ENCODE measurements around the gene ZNF618. TPM values are rescaled to one million over a fixed set of nuclear protein-coding genes. Genes with fewer than 3 reads are reported as not detected.

ZNF618 gene
- total and polyA plus RNA-seq, 2 experiments from 2014 or later = 20.0 to 26.0 TPM

DNA sequence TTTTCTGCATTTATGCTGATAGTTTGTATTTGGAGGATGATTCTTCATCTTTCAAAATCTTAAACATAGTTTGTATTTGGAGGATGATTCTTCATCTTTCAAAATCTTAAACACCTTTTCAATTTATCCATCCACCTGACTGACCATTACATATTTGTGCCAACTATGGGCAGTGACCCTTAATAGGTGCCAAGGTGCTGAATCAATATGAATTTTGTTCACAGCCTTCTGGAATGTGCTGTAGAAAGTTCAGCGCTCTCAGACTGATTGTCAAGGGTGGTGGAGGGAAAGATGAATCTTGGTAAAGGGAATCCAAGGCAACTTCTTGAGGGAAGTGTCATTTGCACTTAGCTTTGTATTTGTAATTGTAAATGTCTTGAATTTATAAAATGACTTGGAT, 18.1 kb downstream of the ZNF618 start:
- TF ChIP-seq, protein P1, sequence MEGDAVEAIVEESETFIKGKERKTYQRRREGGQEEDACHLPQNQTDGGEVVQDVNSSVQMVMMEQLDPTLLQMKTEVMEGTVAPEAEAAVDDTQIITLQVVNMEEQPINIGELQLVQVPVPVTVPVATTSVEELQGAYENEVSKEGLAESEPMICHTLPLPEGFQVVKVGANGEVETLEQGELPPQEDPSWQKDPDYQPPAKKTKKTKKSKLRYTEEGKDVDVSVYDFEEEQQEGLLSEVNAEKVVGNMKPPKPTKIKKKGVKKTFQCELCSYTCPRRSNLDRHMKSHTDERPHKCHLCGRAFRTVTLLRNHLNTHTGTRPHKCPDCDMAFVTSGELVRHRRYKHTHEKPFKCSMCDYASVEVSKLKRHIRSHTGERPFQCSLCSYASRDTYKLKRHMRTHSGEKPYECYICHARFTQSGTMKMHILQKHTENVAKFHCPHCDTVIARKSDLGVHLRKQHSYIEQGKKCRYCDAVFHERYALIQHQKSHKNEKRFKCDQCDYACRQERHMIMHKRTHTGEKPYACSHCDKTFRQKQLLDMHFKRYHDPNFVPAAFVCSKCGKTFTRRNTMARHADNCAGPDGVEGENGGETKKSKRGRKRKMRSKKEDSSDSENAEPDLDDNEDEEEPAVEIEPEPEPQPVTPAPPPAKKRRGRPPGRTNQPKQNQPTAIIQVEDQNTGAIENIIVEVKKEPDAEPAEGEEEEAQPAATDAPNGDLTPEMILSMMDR (IDR thresholded peaks at IDR 0.05; ENCODE audit: low read depth, low read length) = no peak
- Histone ChIP-seq H3K9me3 (ENCODE audit: low read depth) (no peaks in the 10 kb centered on the region), H3K36me3 (no peaks in the 10 kb centered on the region), H3K27ac (no peak overlapping the region), H3K4me1 (ENCODE audit: low read depth) (no peaks in the 10 kb centered on the region), H3K4me3 (no peak overlapping the region), H3K27me3 (no peaks in the 10 kb centered on the region)
- no peak for DNase-seq (ENCODE audit: low read depth in 1 of 2, low spot score in 1 of 2)

DNA sequence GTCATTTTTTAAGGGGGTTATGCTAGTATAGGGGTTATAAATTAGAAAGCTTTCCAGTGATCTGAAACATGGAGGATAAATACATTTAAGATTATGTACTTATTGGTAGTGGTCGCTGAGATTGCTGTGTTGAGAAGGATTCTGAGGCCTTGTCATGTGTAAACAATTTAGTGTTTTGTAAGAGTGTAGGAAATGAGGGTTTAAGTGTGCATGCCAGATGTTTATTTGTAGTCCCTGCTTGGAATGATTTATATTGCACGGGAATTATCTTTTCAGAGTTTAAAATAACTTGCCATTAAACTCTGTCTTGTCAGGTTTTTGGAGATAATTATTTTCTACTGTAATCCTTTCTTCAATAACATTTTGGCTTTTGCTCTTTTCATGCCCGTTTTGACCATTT, 19.4 kb downstream of the ZNF618 start:
- peak in 1 of 2 donors; percentile 21 for DNase-seq (ENCODE audit: low read depth in 1 of 2, low spot score in 1 of 2)
- Histone ChIP-seq H3K4me3 (no peak overlapping the region), H3K4me1 (ENCODE audit: low read depth) (no peaks in the 10 kb centered on the region), H3K27ac (no peak overlapping the region), H3K27me3 (no peaks in the 10 kb centered on the region), H3K36me3 (no peaks in the 10 kb centered on the region), H3K9me3 (ENCODE audit: low read depth) (no peaks in the 10 kb centered on the region)
- TF ChIP-seq, protein P1 (IDR thresholded peaks at IDR 0.05; ENCODE audit: low read depth, low read length) = no peak

DNA sequence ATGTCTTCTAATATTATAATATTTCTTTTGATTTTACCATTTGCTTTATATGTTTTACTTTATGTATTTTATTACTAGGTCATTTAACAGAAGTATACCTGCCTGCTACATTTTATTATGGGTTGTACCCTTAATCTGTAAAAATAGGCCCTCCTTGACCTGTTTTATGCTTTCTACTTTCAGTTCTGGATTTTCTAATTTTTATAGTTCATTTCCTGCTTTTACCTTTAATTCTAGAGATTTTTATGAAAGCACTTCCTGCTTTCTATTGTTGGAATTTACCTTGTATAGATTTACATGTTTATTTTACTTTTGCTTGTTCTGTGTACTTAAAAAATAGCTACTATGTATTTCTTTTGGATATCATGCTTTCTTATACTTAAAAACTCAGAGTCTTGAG, 20.6 kb downstream of the ZNF618 start:
- no peak for DNase-seq (ENCODE audit: low read depth in 1 of 2, low spot score in 1 of 2)
- Histone ChIP-seq H3K27ac (no peak overlapping the region), H3K9me3 (ENCODE audit: low read depth) (no peaks in the 10 kb centered on the region), H3K4me1 (ENCODE audit: low read depth) (no peaks in the 10 kb centered on the region), H3K36me3 (no peaks in the 10 kb centered on the region), H3K4me3 (no peak overlapping the region), H3K27me3 (no peaks in the 10 kb centered on the region)
- TF ChIP-seq, protein P1 (IDR thresholded peaks at IDR 0.05; ENCODE audit: low read depth, low read length) = no peak

DNA sequence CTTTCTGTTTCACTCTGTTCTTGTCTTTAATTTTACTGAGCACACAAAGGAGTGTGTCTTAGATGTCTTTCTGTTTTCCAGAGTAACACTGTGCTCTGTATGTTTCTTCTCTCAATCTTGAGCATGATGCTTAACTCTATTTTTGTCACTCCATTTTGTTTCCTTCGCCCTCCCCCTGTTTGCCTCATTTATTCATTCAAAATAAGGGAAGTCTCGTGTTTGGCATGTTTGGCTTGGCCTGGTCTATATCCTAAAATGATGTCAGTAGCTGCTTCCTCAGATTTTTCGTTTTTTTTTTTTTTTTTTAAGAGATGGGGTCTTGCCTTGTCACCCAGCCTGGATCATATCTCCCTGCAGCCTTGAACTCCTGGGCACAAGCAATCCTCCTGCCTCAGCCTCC, 22.0 kb downstream of the ZNF618 start:
- H3K9me3 ChIP-seq (ENCODE audit: low read depth) = no peaks in the 10 kb centered on the region
- H3K4me1 ChIP-seq (ENCODE audit: low read depth) = no peaks in the 10 kb centered on the region
- TF ChIP-seq, protein P1 (IDR thresholded peaks at IDR 0.05; ENCODE audit: low read depth, low read length) = no peak
- no peak overlapping the region for H3K27ac ChIP-seq
- no peak for DNase-seq (ENCODE audit: low read depth in 1 of 2, low spot score in 1 of 2)
- no peaks in the 10 kb centered on the region for H3K36me3 ChIP-seq
- H3K27me3 ChIP-seq = no peaks in the 10 kb centered on the region
- H3K4me3 ChIP-seq = no peak overlapping the region

DNA sequence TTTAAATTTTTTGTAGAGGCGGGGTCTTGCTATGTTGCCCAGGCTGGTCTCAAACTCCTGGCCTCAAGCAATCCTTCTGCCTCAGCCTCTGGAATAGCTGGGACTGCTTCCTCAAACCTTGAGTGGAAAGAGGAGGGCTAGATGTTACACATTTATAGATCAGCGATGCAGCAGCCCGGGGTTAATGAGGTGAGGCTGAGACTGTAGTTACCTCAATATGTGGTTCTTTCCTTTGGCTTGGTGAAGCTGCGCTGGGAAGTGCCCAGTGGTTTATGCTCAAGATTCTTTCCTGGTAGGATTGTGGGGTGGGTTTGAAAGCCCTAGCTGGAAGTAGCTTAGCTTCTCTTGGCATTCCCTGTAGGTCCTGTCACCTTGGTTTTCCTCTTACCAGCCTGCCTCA, 22.5 kb downstream of the ZNF618 start:
- no peaks in the 10 kb centered on the region for H3K36me3 ChIP-seq
- no peak overlapping the region for H3K27ac ChIP-seq
- no peak for DNase-seq (ENCODE audit: low read depth in 1 of 2, low spot score in 1 of 2)
- no peaks in the 10 kb centered on the region for H3K4me1 ChIP-seq (ENCODE audit: low read depth)
- H3K9me3 ChIP-seq (ENCODE audit: low read depth) = no peaks in the 10 kb centered on the region
- TF ChIP-seq, protein P1 (IDR thresholded peaks at IDR 0.05; ENCODE audit: low read depth, low read length) = no peak
- H3K4me3 ChIP-seq = no peak overlapping the region
- no peaks in the 10 kb centered on the region for H3K27me3 ChIP-seq

DNA sequence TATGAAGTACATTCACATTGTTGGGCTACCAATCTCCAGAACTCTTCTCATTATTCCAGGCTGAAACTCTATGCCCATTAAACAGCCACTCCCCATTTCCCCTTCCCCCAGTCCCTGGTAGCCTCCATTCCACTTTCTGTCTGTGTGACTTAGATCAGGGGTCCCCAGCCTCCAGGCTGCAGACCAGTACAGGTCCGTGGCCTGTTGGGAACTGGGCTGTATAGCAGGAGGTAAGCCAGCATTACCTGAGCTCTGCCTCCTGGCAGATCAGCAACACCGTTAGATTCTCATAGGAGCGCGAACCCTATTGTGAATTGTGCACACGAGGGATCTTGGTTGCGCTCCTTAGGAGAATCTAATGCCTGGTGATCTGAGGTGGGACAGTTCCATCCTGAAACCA, 23.1 kb downstream of the ZNF618 start:
- no peak for DNase-seq (ENCODE audit: low read depth in 1 of 2, low spot score in 1 of 2)
- H3K4me3 ChIP-seq = no peak overlapping the region

More for the DNA sequence above, 23.1 kb downstream of the ZNF618 start:
- Histone ChIP-seq H3K9me3 (ENCODE audit: low read depth) (no peaks in the 10 kb centered on the region), H3K27me3 (no peaks in the 10 kb centered on the region), H3K27ac (no peak overlapping the region), H3K4me1 (ENCODE audit: low read depth) (no peaks in the 10 kb centered on the region), H3K36me3 (no peaks in the 10 kb centered on the region)
- TF ChIP-seq, protein P1 (IDR thresholded peaks at IDR 0.05; ENCODE audit: low read depth, low read length) = no peak

All from cardiac muscle cell (in vitro differentiated cells and primary cell).